Subcutaneous preadipocyte (primary cell): ENCODE data around the gene TXNRD2. TPM values are rescaled to one million over a fixed set of nuclear protein-coding genes. Genes with fewer than 3 reads are reported as not detected.

ENCODE experiments used
- total RNA-seq: library from RNA; depleted of rRNA; stranded (reverse); fragments of >200 nt; gene quantifications from 2 replicates; pipeline ENCODE4 v1.2.3, GENCODE V29; 2012

Gene TXNRD2
- total RNA-seq = 20.9 and 31.3 TPM in 2 replicates

GRCh38 chr22:19941365-19942082 lies at the start of gene TXNRD2, which contains the start of gene COMT:
TSS of gene TXNRD2 (minus strand) at chr22:19941818. CDS start at chr22:19941803, 15 bp downstream.
TSS of gene COMT (plus strand) at chr22:19941772. CDS start at chr22:19962527, 20,755 bp downstream.

GRCh38 chr22:19854778-19855503 lies 86.7 kb downstream of the TXNRD2 start, which contains the start of the genes GNB1L and RTL10:
TSS of gene GNB1L (minus strand) at chr22:19854874. CDS start at chr22:19821355, 33,519 bp downstream.
TSS of gene RTL10 (minus strand) at chr22:19854874. CDS start at chr22:19852261, 2,613 bp downstream.

Other genes starting within 250 kb of the TXNRD2 start
- gene SEPTIN5, start 227.3 kb downstream of the TXNRD2 start, total RNA-seq = 7.0 and 9.6 TPM in 2 replicates
- 0.20 and 0.37 TPM in 2 replicates for gene GP1BB, start 218.3 kb downstream of the TXNRD2 start, total RNA-seq
- 7.2 TPM in 1 of 2 replicates, not detected in the other for gene TBX1, start 181.0 kb downstream of the TXNRD2 start, total RNA-seq
- gene GNB1L, start 86.9 kb downstream of the TXNRD2 start, total RNA-seq = 5.7 and 7.0 TPM in 2 replicates
- gene RTL10, start 86.9 kb downstream of the TXNRD2 start, total RNA-seq = 9.9 and 15.2 TPM in 2 replicates
- 86.4 and 136 TPM in 2 replicates for gene COMT, start within 50 bp of the TXNRD2 start, total RNA-seq
- 2.6 and 3.3 TPM in 2 replicates for gene ARVCF, start 75.0 kb upstream of the TXNRD2 start, total RNA-seq
- gene TANGO2, start 79.3 kb upstream of the TXNRD2 start, total RNA-seq = 28.7 and 31.5 TPM in 2 replicates
- 17.6 and 30.1 TPM in 2 replicates for gene DGCR8, start 138.4 kb upstream of the TXNRD2 start, total RNA-seq
- gene RANBP1, start 174.3 kb upstream of the TXNRD2 start, total RNA-seq = 221 and 271 TPM in 2 replicates
- 50.3 and 52.8 TPM in 2 replicates for gene TRMT2A, start 175.4 kb upstream of the TXNRD2 start, total RNA-seq
- gene ZDHHC8, start 190.0 kb upstream of the TXNRD2 start, total RNA-seq = 9.6 and 14.9 TPM in 2 replicates
- gene CCDC188, start 209.2 kb upstream of the TXNRD2 start, total RNA-seq = 0.37 and 2.2 TPM in 2 replicates